Thyroid gland (tissue), 4 donors: Measurements from ENCODE around the gene ATP5MG.

Experiments used
- CTCF ChIP-seq, 6 experiments: fragments of 200-600 bp in 3 of 6; fragments of 450-650 bp in 3 of 6; sonication (generic) in 3 of 6; IDR thresholded peaks; one replicate each; pipeline ENCODE4 v1.5.1; 2016 to 2019; ENCODE audit warnings: antibody characterized with exemption in 6 of 6, mild to moderate bottlenecking in 2 of 6, inconsistent platforms in 1 of 6, moderate library complexity in 1 of 6
- POLR2A ChIP-seq, 2 donors: fragments of 450-650 bp; IDR thresholded peaks; one replicate each; pipeline ENCODE4 v1.6.1; 2017; ENCODE audit warnings: antibody characterized with exemption in 2 of 2, mild to moderate bottlenecking in 2 of 2, moderate library complexity in 1 of 2

- no peak for TF ChIP-seq CTCF (IDR thresholded peaks at IDR 0.05)
- TF ChIP-seq POLR2A (IDR thresholded peaks at IDR 0.05): no peak
Measured at GRCh38 chr11:118373263-118373662, 28.1 kb upstream of the ATP5MG start.
